Fibroblast of skin of back (primary cell): ENCODE results near the gene PRRT1.
A peak's percentile ranks its signal among the peaks of the same experiment; 100 is the strongest.

Source experiments
- DNase-seq: peaks from one replicate; pipeline ENCODE4 v3.0.0-alpha.2; 2013

PRRT1 gene

DNA sequence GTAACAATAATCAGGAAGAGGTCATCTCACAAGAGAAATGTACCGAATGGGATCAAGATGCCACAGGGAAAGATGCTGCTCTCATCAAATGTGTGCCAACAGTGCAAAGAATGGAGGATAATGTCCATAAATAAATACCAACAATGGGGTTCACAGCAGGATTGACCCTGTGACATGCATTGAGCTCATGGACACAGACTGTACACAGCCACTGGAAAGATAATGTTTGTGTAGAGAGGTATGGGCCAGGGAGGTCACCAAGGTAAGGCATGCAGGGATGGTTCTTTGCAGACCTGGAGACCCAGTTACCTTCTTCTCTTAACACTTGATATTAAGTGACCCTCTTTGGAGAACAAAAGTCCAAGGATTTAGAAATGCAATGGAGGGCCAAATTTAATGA, 22.7 kb upstream of the PRRT1 start:
- no peak for DNase-seq

DNA sequence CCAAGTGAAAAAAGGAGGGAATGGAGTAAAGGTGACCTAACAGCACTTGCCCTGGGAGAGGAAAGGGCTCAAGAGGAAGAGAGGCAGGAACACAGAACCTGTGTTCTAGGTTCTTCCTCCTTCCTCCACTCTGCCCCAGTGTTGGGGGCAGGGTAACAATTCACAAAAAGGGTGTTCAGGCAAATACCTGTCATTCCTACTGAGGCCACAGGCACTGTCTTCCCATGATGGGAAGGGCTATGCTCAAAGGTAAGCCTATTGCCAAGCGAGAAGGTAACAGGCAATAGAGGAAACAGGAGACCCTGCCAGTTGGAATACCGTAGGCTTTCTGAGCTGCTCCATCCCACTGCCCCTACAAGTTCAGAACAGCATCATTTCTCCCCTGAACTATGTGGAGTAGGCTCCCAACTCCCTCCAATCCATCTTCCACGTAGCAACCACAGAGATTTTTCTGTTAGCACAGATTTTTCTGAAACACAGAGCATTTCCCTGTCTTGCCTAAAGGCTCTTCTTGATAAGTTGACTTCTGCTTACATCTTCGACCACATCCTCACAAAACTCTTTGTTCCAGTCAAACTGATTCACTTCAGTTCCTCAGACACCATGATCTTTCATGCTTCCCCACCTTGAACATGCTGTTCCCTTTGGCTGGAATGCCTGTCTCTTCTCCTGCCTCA, 21.4 kb upstream of the PRRT1 start:
- no peak for DNase-seq

GRCh38 chr6:32171234-32171633, 19.5 kb upstream of the PRRT1 start:
- DNase-seq = no peak

GRCh38 chr6:32170294-32170693, 18.6 kb upstream of the PRRT1 start:
- no peak for DNase-seq

DNA sequence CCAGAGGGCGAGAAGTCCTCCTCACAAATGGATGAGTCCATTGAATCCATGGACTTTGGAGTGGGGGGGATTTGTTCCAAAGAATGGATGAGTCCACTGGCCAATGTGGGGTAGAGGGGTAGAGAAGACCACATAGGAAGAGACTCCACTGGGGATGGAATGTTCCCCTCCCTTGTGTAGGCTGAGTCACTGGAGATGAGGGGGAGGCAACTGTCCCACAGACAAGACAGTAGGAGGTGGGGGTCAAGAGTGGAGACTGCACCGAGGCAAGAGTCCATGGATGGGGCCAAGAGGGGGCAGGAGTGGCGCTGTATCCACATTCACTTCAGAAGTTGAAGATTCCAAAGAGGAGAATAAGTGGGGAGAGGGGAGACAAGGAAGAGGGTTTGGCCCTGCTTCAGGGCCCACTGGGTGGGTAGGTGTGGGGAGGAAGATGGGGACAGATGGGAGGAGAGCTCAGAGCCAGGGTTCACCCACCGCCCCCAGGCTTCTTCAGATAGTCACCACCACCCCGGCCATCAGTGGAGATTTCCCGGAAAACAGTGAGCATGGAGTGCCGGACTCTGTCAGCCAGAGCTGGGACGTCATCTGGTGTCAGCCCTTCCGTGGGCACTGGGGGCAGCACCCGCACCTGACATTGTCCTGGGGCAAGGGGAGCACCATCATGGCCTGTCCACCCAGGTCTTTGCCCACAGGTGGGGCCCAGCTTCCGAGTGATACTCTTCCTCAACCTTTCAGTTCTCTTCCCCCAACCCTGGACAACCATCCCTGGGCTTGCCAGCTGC, 17.3 kb upstream of the PRRT1 start:
- DNase-seq = peak; percentile 64

DNA sequence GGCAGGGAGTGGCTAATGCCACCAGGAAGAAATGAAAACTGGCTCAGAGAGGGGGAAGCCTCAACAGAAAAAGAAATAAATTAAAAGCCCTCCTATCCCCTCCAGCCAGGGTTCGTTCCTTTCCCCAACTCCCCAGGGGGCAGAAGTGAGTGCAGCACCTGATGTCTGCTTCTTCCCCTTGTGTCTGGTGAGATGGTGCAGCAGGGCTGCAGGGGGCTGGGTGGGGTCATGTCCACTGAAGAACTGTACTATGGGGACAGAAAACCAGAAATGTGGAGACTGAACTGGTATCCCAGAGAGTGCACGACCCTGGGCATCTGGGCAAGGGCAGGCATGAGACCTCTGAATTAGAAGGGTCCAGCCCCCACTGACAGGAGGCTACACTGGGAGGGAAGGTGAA, 16.6 kb upstream of the PRRT1 start:
- no peak for DNase-seq

DNA sequence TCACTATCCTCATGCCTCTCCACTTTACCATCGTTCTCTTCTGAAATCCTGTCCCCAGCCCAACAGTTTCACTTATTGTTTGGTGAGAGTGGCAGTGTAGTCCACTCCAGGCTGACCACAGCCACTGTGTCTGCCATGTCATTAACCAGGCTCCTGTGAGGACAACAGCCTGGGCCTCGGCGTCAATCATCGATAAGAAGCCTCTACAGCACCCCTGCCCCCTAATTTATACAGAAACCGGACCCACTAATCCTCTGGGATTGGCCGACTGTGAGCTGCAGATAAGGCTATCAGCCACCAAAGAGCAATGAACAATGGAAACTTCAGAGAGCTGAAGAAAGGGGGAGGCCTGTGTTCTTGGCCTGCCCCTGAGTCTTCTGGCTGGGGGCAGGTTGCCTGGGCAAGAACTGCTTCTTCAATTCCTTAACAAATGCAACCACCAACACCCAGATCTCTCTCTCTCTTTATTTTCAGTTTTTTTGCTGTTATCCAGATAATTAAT, 16.1 kb upstream of the PRRT1 start:
- no peak for DNase-seq

DNA sequence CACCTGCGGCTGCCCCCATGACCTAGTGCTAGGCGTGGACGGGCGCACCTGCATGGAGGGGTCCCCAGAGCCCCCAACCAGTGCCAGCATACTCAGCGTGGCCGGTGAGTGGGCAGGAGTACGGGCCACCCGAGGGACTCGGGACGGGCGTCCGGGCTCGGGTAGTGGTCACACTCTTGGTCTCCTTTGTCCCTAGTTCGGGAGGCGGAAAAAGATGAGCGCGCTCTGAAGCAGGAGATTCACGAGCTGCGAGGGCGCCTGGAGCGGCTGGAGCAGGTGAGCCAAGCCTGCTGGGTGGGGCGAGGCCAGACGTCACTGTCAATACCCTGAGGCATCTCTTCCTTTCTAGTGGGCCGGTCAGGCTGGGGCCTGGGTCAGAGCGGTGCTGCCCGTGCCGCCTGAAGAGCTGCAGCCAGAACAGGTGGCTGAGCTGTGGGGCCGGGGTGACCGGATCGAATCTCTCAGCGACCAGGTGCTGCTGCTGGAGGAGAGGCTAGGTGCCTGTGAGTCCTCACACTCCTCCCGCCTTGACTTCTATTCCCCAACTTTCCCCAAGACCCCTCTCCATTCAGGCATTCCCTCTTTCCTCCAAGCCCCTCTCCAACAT, 15.5 kb upstream of the PRRT1 start:
- no peak for DNase-seq

- DNase-seq = no peak
These were observed 14.8 kb upstream of the PRRT1 start for GRCh38 chr6:32166411-32167061.

DNA sequence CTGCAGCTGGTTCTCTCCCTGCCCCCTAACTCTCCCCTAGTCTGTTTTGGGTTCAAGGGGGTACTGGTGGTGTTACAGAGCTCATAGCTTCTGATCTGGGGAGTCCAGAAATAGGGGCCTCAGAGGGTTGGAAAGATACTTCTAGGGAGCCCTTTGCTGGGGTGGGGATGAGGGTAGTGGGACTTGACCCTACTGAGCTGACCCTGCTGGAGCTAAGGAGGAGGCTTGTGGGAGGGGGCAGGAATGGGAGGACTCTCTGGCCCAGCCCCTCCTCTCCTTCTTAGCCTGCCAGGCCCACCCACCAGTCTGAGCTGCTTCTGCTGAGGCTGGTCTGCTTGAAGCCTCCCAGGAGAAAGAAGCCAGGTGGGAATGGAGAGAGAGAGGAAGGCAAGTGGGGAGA, 12.6 kb upstream of the PRRT1 start, which contains the start of gene EGFL8:
Gene EGFL8 (plus strand): TSS at position 301 of the 400 bp plus-strand sequence. CDS start 1,571 bp downstream, outside the sequence.
- DNase-seq = no peak

GRCh38 chr6:32163559-32164258, 12.0 kb upstream of the PRRT1 start:
- DNase-seq = no peak

GRCh38 chr6:32158052-32158451, 6.3 kb upstream of the PRRT1 start:
- DNase-seq = no peak

DNA sequence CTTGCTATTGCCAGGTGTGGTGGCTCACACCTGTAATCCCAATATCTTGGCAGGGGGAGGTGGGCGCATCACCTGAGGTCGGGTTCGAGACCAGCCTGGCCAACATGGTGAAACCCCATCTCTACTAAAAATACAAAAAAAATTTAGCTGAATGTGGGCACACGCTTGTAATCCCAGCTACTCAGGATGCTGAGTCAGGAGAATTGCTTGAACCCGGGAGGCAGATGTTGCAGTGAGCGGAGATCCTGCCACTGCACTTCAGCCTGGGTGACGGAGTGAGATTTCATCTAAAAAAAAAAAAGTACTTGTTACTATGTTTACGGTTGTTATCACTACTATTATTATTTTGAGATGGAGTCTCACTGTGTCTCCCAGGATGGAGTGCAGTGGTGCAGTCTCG, 5.2 kb upstream of the PRRT1 start:
- no peak for DNase-seq

DNA sequence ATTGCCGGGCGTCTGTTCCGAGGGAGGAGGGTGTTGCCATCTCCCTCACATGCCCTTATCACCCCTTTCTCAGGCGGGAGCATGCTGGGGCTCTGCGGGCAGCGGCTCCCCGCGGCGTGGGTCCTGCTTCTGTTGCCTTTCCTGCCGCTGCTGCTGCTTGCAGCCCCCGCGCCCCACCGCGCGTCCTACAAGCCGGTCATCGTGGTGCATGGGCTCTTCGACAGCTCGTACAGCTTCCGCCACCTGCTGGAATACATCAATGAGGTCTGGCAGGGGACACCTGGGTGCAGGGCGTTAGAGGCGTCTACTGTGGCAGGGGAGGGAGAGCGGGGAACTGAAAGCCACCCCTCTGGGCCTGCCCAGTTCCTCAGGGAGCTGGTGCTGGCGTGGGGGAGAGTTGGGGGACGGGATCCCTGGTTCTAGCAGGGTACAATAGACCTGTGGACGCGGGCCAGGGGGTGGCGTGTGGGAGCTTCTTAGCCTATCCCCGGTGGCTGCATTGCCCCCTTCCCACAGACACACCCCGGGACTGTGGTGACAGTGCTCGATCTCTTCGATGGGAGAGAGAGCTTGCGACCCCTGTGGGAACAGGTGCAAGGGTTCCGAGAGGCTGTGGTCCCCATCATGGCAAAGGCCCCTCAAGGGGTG, 2.9 kb upstream of the PRRT1 start:
- peak; percentile 66 for DNase-seq

DNA sequence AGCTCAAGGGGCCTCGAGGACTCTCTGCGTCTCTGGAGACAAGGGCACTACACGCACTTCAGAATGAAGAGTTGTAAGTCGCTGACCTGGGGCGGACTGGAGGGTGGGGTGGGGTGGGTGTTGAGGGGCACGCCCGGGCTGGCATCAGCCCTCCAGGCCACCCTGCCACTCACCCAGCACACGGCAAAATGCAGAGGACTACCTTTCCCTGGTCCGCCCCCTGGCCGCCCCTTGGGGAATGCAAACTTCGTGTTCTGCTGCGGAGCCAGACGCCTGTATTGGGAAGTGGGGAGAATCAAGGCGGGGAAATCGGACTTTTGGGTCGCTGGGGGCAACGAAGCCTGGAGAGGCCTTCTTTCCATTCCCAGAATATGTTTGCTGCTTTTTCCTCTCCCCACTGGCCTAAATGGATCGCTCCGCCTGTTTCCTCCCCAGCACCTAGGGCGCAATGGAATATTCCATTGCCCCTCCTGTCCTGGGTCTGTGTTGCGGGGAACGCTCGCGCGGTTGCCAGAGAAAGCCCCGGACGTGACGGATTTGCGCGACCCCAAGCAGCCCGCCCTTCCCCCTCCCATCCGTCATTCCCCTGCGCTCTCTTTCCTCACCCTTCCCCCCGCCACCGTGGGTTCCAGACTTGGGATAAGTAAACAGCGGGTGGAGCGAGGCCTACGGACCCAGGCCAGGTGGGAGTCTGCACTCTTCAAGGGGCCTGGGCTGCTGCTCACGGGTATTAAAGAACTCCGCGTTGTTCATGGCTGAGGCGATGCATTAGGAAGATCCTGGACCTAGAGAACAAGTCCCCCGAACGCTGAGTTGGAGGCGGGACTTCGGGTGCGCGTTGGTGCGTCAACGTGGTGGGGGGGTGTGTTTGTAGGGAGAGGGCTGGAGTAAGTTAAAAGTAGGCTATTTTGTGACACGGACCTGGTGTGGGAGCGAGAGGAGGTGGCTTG, 2.1 kb upstream of the PRRT1 start, which contains the start of gene PPT2:
Gene PPT2 (plus strand): TSS at position 578 of the 950 bp plus-strand sequence. CDS start 454 bp downstream, outside the sequence.
- peak; percentile 93 for DNase-seq

- peak; percentile 57 for DNase-seq
These were observed 1.2 kb upstream of the PRRT1 start for GRCh38 chr6:32152769-32153563.

GRCh38 chr6:32151181-32151862, 417 bp downstream of the PRRT1 start:
- DNase-seq = no peak

- DNase-seq = no peak
These were observed 1.5 kb downstream of the PRRT1 start for GRCh38 chr6:32149932-32150870.
